ENCODE measurements around the gene PGD. TPM values are rescaled to one million over a fixed set of nuclear protein-coding genes. Genes with fewer than 3 reads are reported as not detected.

PGD gene
- total RNA-seq, 1 experiment from 2014 or later: 350 TPM

DNA sequence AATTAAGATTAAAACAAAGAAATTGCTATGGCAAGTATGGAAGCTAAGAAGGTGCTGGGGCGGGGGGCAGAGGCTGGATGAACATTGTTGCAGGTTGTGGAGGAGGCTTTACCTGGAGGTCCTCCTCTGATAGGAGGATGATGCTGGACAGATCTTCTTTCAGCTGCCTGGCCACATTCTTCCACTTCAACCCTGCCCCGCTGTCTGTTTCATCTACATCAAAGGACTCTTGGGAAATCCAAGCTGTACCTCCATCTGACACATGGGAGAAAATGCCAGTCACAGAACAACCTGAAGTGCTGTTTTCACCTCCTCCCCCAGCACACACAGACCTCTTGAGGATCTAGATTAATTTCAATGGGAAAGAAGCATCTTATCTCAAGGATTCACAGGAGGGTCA, 68.2 kb downstream of the PGD start:
- Histone ChIP-seq H3K4me3 (no peak overlapping the region), H3K36me3 (peaks cover 68% of the 10 kb centered on the region), H3K27me3 (no peaks in the 10 kb centered on the region), H3K4me1 (peaks cover 5% of the 10 kb centered on the region; the same call in 1 of the 2 replicates), H3K9me3 (replicated peaks) (no peaks in the 10 kb centered on the region), H3K27ac (no peak overlapping the region)
- no peak for DNase-seq

DNA sequence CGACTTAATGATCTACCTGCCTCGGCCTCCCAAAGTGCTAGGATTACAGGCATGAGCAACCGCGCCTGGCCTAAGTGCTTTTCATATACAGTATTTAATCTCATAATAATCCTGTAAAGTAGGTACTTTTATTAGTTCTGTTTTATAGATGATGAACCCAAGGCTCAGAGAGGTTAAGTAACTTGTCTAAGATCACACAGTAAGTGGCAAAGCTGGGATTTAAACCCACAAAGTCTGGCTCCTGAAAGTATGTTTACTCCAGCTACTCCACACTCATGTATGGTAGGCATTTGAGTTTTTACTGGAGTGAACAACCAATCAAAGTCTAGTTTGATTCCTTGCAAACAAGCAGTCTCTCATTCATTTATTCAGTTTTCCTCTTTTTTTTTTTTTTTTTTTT, 71.2 kb downstream of the PGD start:
- H3K4me1 ChIP-seq: peaks cover 5% of the 10 kb centered on the region; the same call in 1 of the 2 replicates
- H3K36me3 ChIP-seq: peaks cover 41% of the 10 kb centered on the region
- no peaks in the 10 kb centered on the region for H3K27me3 ChIP-seq
- H3K27ac ChIP-seq: no peak overlapping the region
- DNase-seq: no peak
- no peaks in the 10 kb centered on the region for H3K9me3 ChIP-seq (replicated peaks)
- no peak overlapping the region for H3K4me3 ChIP-seq

Other genes with a start within 250 kb of the PGD start
- gene KIF1B, start 188.5 kb upstream of the PGD start, total RNA-seq (2014; rRNA removed; shearing (Covaris generic)): 47.7 and 54.8 TPM in 2 replicates
- 15.5 and 16.1 TPM in 2 replicates for gene CENPS, start 31.4 kb downstream of the PGD start, total RNA-seq (2014; rRNA removed; shearing (Covaris generic))
- 0.15 and 0.30 TPM in 2 replicates for gene CORT, start 51.0 kb downstream of the PGD start, total RNA-seq (2014; rRNA removed; shearing (Covaris generic))
- gene DFFA, start 73.5 kb downstream of the PGD start, total RNA-seq (2014; rRNA removed; shearing (Covaris generic)): 84.7 and 85.6 TPM in 2 replicates
- gene PEX14, start 75.9 kb downstream of the PGD start, total RNA-seq (2014; rRNA removed; shearing (Covaris generic)): 14.6 and 16.3 TPM in 2 replicates